MCF 10A (cell line): ENCODE data around the gene SLF2. TPM values are rescaled to one million over a fixed set of nuclear protein-coding genes. Genes with fewer than 3 reads are reported as not detected.

Experiments
- BruUV-seq: library from RNA; stranded (reverse); fragments of 400-500 nt; replicated peaks from 2 replicates; lab custom pipeline; 2021; lab: Mats Ljungman, UMichigan
- CTCF ChIA-PET: fragments of 300-600 bp; sonication (Branson Sonifier 250); formaldehyde crosslinking; extraction: SDS; loops from one replicate; lab custom pipeline; 2021; ENCODE audit warnings: antibody characterized with exemption, inconsistent platforms; lab: Yijun Ruan, JAX
- POLR2A ChIA-PET: fragments of 300-600, 350-650 bp; sonication (Branson Sonifier 250); formaldehyde crosslinking; extraction: SDS; loops from one replicate; lab custom pipeline; 2020; ENCODE audit warnings: antibody characterized with exemption, inconsistent platforms; lab: Yijun Ruan, JAX
- DNase-seq: peaks from one replicate; pipeline ENCODE4 v3.0.0-alpha.2; 2018; ENCODE audit not compliant: unreplicated experiment
- H3K27ac Mint-ChIP-seq: one replicate; pipeline ENCODE4 v1.8.0; 2022; ENCODE audit warnings: mild to moderate bottlenecking, low read depth, mixed read lengths; ENCODE audit not compliant: unreplicated experiment
- H3K27me3 Mint-ChIP-seq: one replicate; pipeline ENCODE4 v1.8.0; 2022; ENCODE audit warnings: mixed read lengths; ENCODE audit not compliant: insufficient read depth, unreplicated experiment
- H3K36me3 Mint-ChIP-seq: one replicate; pipeline ENCODE4 v1.8.0; 2022; ENCODE audit warnings: mild to moderate bottlenecking, moderate library complexity, mixed read lengths; ENCODE audit not compliant: insufficient read depth, unreplicated experiment
- H3K4me1 Mint-ChIP-seq: one replicate; pipeline ENCODE4 v1.8.0; 2022; ENCODE audit warnings: mixed read lengths; ENCODE audit not compliant: insufficient read depth, unreplicated experiment
- H3K4me3 Mint-ChIP-seq: one replicate; pipeline ENCODE4 v1.8.0; 2022; ENCODE audit warnings: mild to moderate bottlenecking, moderate library complexity, mixed read lengths; ENCODE audit not compliant: unreplicated experiment
- H3K9me3 Mint-ChIP-seq: one replicate; pipeline ENCODE4 v1.8.0; 2022; ENCODE audit warnings: mixed read lengths; ENCODE audit not compliant: unreplicated experiment
- intact Hi-C: fragments of 100-400 bp; cut with micrococcal nuclease; formaldehyde crosslinking; loops from 2 replicates; pipeline ENCODE4 v1.14.1; 2022
- total RNA-seq: library from RNA; stranded (reverse); gene quantifications from 2 replicates; pipeline ENCODE4 v1.2.3, GENCODE V29; 2022
- TF ChIP-seq, protein P1 (sequence below): fragments of 200-600 bp; IDR thresholded peaks from one replicate; pipeline ENCODE4 v1.8.0; 2022; ENCODE audit warnings: antibody characterized with exemption, mild to moderate bottlenecking; ENCODE audit not compliant: unreplicated experiment

Gene SLF2
- total RNA-seq, 1 experiment from 2014 or later = 27.0 TPM

DNA sequence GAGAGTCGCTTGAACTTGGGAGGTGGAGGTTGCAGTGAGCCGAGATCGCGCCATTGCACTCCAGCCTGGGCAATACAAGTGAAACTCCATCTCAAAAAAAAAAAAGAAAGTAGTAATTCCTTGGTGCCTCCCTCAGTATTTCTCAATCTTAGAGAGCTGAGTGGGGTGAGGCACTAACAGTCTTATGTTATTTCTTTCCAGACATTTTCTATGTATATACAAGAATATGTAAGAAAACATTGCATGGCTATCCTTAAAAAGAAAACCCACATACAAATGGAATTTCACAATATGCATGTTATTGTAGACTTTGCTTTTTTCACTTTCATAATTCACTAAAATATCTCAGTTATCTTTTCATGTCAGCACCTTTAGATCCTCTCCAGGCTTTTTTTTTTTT lies 13.6 kb upstream of the SLF2 start:
- no peaks in the 10 kb centered on the region for H3K27me3 Mint-ChIP-seq
- H3K4me3 Mint-ChIP-seq = no peak overlapping the region
- H3K27ac Mint-ChIP-seq = no peak overlapping the region
- no peaks in the 10 kb centered on the region for H3K4me1 Mint-ChIP-seq
- POLR2A ChIA-PET = interaction anchor here (1.1 kb wide), 1 partner anchor 14 kb away, joined by 3 read pairs; no protein-coding TSS in a partner anchor
- no peaks in the 10 kb centered on the region for H3K36me3 Mint-ChIP-seq
- TF ChIP-seq, protein P1, sequence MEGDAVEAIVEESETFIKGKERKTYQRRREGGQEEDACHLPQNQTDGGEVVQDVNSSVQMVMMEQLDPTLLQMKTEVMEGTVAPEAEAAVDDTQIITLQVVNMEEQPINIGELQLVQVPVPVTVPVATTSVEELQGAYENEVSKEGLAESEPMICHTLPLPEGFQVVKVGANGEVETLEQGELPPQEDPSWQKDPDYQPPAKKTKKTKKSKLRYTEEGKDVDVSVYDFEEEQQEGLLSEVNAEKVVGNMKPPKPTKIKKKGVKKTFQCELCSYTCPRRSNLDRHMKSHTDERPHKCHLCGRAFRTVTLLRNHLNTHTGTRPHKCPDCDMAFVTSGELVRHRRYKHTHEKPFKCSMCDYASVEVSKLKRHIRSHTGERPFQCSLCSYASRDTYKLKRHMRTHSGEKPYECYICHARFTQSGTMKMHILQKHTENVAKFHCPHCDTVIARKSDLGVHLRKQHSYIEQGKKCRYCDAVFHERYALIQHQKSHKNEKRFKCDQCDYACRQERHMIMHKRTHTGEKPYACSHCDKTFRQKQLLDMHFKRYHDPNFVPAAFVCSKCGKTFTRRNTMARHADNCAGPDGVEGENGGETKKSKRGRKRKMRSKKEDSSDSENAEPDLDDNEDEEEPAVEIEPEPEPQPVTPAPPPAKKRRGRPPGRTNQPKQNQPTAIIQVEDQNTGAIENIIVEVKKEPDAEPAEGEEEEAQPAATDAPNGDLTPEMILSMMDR = no peak
- no TSS peak for BruUV-seq
- CTCF ChIA-PET = no interaction called here
- intact Hi-C loops = no loop called here
- no peak for DNase-seq
- H3K9me3 Mint-ChIP-seq = no peaks in the 10 kb centered on the region

DNA sequence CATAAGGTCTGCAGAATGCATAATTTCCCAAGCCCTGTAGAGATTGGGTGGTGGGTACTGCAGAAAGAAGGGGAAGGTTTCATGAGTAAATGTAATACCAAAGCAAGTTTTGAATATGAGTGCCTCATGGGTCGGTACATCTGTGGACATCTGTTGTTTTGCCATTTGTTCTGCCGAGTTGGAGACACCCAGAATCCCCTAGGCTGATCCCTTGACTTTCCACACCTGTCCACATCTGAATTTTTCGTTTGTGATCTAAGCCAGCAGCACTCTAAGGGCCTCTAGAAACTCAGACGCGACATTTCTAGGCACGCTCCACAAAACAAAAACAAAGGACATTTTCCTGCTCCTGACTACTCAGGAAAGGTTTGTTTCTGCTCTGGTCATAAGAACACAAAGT lies 11.7 kb upstream of the SLF2 start:
- CTCF ChIA-PET = no interaction called here
- no peak for DNase-seq
- no peaks in the 10 kb centered on the region for H3K4me1 Mint-ChIP-seq
- intact Hi-C loops = no loop called here
- no peak overlapping the region for H3K27ac Mint-ChIP-seq
- TF ChIP-seq, protein P1 = no peak
- no peaks in the 10 kb centered on the region for H3K36me3 Mint-ChIP-seq
- POLR2A ChIA-PET = no interaction called here
- H3K27me3 Mint-ChIP-seq = no peaks in the 10 kb centered on the region
- H3K9me3 Mint-ChIP-seq = no peaks in the 10 kb centered on the region
- no TSS peak for BruUV-seq
- no peak overlapping the region for H3K4me3 Mint-ChIP-seq

DNA sequence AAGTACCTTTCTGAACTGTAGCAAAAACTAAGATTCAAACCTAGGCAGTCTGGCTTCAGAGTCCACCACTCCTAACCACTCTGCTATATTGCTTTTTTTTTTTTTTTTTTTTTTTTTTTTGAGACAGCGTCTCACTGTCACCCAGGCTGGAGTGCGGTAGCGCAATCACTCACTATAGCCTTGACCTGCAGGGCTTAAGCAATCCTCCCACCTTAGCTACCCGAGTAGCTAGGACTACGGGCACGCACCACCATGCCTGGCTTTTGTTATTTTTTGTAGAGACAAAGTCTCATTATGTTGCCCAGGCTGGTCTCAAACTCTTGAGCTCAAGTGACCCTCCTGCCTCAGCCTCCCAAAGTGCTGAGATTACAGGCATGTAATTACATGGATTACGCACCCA lies 10.1 kb upstream of the SLF2 start:
- no peaks in the 10 kb centered on the region for H3K4me1 Mint-ChIP-seq
- no peak for DNase-seq
- no peaks in the 10 kb centered on the region for H3K27me3 Mint-ChIP-seq
- no TSS peak for BruUV-seq
- no peak overlapping the region for H3K27ac Mint-ChIP-seq
- TF ChIP-seq, protein P1 = no peak
- ChIA-PET POLR2A (interaction anchor here (1.3 kb wide), 1 partner anchor 12 kb away, joined by 3 read pairs; no protein-coding TSS in a partner anchor), CTCF (no interaction called here)
- no peaks in the 10 kb centered on the region for H3K9me3 Mint-ChIP-seq
- H3K36me3 Mint-ChIP-seq = no peaks in the 10 kb centered on the region
- H3K4me3 Mint-ChIP-seq = no peak overlapping the region
- intact Hi-C loops = no loop called here

DNA sequence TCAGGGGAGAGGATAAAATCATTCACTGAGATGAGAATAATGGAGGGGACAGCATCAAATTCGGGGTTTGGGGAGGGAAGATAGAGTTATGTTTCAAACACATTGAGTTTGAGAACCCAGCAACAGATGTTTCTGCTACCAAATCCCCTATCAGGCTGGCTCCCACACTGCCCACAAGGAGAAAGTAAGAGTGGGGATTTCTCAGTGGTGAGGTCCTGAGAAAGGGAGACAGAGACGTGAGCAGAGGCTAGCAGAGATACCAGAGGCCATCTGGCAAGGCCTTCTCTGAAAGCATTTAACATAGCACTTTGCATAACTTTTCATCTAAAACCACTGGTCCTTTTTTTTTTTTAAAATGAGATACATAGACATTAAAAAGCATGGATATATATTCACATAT lies 7.8 kb upstream of the SLF2 start:
- DNase-seq = no peak
- TF ChIP-seq, protein P1 = no peak
- Mint-ChIP-seq H3K9me3 (no peaks in the 10 kb centered on the region), H3K36me3 (no peaks in the 10 kb centered on the region), H3K27ac (no peak overlapping the region), H3K27me3 (no peaks in the 10 kb centered on the region), H3K4me1 (no peaks in the 10 kb centered on the region), H3K4me3 (no peak overlapping the region)
- BruUV-seq = no TSS peak
- ChIA-PET POLR2A (no interaction called here), CTCF (no interaction called here)
- intact Hi-C loops = no loop called here
